Measurements from ENCODE around the gene TOMT.
A peak's percentile ranks its signal among the peaks of the same experiment; 100 is the strongest.

TOMT gene

GRCh38 chr11:72088076-72088808 lies 17.5 kb upstream of the TOMT start:
- no peak for DNase-seq

GRCh38 chr11:72091292-72091691 lies 14.4 kb upstream of the TOMT start:
- peak; percentile 66 to 79 for DNase-seq

GRCh38 chr11:72098741-72099140 lies 7.0 kb upstream of the TOMT start:
- no peak for DNase-seq

DNA sequence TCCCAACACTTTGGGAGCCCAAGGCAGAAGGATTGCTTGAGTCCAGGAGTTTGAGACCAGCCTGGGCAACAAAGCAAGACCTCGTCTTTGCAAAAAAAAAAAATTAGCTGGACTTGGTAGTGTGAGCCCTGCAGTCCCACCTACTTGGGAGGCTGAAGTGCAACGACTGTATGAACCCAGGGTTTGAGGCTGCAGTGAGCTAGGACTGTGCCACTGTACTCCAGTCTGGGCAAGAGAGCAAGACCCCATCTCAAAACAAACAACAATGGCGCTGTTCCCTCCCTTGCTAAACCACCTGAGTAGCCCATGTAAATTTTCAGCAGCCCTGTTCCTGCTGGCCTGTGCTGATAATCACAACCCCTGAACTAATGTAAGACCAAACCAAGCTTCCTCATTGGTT lies 5.7 kb upstream of the TOMT start:
- no peak for DNase-seq

- DNase-seq, result no peak
These were observed 5.3 kb upstream of the TOMT start for GRCh38 chr11:72100462-72100861.

DNA sequence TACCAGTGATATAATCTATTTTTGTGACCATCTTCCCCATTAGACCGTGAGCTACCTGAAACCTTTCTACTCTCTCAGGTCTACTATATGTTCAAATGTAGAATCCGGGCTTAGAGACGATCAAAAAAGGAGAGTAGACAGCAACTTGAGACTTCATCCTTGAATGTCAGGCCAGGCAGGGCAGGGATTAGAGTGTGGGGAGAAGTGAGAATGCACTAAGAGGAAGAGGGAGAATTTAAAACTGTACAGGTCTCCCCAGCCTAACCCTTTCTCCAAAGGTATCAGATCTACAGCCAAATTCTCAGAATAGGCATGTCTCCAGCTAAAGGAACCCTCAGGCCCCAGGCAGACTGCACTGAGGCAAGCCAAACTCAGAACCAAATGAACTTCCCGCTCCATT lies 3.6 kb upstream of the TOMT start:
- DNase-seq, result no peak

DNA sequence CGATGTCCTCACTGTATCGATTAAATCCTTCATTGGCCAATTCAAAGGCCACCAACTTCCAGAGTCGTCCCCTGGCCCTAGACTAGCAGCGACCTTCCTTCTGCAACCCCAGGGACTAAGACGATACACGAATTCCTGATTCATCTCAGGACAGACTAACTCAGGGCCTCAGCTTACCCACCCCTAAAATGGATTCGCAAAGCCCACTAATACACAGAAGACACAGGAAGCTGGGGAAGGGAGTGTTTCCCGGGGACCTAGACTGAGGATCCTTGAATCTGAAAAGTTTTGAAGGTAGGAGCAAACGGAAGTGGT lies 3.1 kb upstream of the TOMT start:
- DNase-seq, result no peak

DNA sequence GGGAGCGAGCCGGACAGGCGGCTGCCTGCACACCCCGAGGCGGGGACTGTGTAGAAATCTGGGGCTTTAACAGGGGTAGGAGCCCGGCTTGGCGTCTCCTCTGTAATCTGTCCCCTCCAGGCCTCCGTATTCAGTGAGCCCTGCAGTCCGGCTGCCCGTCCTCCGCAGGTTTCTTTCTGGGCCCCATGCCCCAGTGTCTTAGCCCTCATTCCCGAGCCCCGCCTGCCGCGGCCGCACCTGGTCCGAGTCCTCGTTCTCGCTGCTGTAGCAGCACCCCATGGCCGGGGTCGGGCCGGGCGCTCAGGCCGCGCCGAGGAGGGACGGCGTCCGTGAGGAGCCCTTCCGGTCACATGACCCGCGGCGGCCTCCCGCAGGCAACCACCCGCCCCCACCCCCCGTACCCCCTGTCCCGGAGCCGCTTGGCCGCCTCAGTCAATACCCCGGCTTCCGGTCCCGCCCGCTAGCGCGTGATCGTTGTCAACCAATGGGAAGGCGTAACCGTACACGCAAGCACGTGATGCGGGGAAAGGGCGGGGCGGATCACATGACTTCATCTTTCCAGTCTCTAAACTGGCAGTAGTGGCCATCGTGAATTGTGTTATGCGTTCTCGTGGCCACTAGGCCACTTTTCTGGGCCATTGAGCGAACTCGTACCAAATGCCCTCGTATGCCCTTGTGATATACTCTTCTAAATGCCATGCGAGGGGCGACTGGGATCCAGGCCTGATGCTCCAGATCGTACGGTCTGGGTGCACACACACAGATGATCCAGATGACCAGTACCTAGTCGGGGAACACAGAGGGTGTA lies 2.6 kb upstream of the TOMT start, which contains the start of gene LAMTOR1:
Gene LAMTOR1, minus strand, starts transcription at position 352 of the 808 bp plus-strand sequence. Its CDS starts 73 bp downstream, at position 279.
- DNase-seq, result peak; percentile 96 to 98

DNA sequence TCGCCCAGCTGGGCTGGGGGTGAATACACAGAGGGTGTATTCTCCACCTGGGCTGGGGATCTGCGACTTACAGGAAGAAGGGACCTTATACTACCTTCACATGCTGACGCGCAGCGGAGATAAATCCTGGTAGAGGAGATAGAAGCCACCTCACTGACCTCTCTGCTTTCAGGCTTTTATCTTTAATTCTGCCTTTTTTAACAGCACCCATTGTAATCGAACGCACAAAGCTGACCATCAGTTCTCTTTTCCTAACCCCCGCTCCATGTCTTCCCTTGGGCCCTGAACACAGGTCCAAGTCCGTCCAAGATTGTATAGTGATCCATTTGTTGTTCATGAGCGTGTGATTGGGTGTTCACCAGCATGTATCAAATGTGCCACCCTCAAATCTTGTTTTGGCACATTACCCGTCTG lies 2.0 kb upstream of the TOMT start:
- DNase-seq, result no peak

- DNase-seq, result no peak
These were observed 5.8 kb downstream of the TOMT start for GRCh38 chr11:72111300-72112142.

- peak; percentile 99 for DNase-seq
These were observed 6.6 kb downstream of the TOMT start, which contains the start of gene ANAPC15 for GRCh38 chr11:72112143-72112977. Gene ANAPC15, minus strand, starts transcription at chr11:72112695. Its CDS starts 1,419 bp downstream, at chr11:72111276.

DNA sequence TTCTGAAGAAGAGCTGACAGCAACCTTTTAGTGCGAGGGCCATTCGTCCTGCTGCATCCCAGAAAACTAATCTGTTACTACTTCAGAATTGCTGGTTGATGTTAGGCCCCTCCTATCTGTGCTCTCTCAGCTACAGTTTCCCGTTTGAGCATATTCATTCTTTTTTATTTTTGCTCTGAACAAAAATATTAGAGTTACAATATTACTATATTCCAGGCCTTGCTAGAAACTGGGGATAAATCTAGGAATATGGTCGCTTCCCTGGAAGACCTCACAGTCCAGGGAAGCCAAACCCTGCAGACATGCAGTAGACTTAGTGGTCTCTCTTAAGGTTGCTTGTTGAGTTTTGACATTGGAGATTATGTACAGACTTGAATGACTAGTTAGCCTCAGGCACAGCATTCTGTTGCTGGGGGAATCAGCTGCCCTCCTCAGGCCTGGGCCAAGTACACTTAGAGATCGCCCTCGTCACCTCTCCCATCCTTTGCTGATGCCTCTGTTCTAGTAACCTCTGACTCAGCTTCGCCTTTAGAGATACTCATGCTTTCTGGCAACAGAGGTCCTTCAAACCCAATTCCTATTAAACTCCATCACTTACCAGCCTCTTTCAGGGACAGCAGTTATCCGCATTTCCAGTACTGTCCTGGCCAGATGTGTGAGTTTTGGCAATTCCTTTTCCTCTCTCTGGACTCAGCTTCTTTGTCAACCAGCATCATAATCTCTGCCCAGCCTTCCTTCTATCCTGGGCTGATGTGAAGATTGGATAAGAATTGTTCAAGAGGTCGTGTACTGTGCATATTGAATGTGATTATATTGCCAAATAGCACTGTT lies 7.5 kb downstream of the TOMT start:
- no peak for DNase-seq

DNA sequence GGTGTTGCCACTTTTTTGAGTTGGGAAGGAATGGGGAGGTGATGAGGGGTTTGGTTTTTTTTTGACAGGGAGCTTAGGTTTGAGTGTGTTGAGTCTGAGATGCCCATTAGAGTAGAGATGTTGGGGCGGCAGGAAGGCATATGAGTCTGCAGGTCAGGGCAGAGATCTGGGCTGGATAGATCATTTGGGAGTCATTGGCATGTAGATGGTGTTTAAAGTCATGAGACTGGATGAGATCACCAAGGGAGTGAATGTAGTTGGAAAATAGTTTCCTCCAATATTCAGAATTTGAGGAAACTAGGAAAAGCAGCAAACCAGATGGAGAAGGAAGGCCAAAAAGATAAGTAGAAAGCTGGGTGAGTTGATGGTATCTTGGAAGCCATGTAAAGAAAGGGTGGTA lies 8.8 kb downstream of the TOMT start:
- no peak for DNase-seq

DNA sequence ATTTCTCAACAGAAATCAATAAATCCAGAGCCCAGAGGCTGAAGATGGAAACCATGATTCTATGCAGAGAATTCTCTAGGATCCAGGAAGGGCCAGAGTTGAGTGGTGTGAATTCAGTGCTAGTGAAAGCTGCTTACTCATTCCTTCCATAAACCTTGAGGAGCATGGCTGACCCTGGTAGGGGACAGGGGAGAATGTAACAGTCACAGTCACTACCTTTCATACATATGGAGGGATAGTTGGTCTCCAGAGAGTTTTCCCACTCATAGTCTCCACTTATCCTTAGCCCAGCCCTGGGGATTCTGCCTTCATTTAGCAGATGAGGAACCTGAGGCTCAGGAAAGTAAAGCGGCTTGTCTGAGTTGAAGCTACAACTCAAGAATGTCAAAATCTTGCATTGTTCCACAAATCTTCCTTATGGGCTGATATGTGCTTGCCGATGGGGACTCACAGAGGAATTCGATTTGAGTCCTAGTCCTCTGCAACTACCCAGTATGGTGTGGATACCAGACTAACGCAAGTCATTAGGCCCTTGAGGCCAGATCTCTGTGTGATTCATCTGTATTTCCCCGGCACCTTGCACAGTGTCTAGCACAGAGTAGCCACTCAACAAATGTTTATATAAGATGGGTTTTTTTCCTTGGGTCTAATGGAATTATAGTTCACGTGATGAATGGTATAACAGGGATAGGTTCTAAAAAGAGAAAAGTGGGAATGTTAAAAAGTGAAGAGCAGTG lies 10.5 kb downstream of the TOMT start:
- DNase-seq, result no peak

DNA sequence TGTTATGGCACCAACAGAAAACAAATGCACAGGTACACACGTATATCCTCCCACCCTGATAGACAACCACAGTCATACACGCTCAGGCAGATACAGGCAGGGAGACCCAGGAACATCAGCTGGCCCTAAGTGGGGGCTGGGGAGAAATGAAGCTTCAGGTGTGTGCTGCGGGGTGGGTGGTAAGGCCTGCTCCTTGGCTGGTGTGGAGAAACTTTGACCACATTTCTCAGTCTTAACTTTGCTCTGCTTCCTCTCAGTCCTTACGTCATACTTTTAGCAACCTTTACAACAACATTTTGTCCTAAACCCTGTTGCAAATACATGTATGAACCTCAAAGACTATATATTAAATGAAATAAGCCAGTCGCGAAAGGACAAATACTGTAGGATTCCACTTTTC lies 13.5 kb downstream of the TOMT start:
- no peak for DNase-seq

DNA sequence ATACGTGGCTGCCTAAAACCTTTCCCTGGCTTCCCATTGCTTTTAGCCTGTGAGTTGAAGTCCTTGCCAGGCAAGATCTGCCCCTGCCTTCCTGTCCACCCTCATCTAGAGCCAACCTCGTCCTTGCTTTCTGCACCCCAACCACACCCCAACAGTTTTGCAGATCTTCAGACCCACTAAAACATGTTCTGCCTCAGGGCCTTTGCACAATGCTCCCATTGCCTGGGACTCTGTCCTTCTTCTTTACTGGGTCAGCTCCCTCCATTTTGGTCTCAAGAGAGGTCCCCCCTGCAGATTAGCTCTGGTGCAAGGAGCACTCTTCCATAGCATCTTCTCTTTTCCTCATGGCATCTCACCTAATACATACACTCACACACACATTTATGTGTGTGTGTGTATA lies 15.2 kb downstream of the TOMT start:
- no peak for DNase-seq

- no peak for DNase-seq
These were observed 16.9 kb downstream of the TOMT start for GRCh38 chr11:72122607-72123006.

- no peak for DNase-seq
These were observed 17.5 kb downstream of the TOMT start for GRCh38 chr11:72123117-72123653.

- DNase-seq, result no peak
These were observed 18.3 kb downstream of the TOMT start for GRCh38 chr11:72124046-72124445.

DNA sequence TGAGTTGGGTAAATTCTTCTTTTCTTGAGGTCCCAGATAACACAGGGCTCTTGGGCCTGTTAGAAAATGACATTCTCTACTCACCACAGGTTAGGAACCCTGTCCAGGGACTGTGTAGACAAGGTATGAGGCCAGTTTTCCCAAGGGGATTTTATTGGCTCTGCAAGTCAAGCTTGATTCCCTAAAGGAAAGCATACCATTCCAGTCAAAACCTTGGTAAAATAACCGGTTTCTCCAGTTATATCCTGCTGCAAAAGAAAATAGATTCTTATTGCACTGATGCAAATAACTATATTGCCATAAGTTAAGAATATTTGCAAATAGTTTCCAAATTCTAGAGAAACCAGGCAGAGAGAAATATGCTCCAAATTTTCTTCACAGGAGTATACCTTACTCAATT lies 20.2 kb downstream of the TOMT start:
- DNase-seq, result no peak
